GM21390 (cell line): ENCODE measurements around the gene EHMT1.
A peak's percentile ranks its signal among the peaks of the same experiment; 100 is the strongest.

Experiments
- ATAC-seq: cut with Tn5 transposase; IDR thresholded peaks from one replicate; pipeline ENCODE4 v1.9.1; 2021; ENCODE audit not compliant: unreplicated experiment

The EHMT1 gene

GRCh38 chr9:137671721-137672120 lies 52.9 kb downstream of the EHMT1 start:
- no peak for ATAC-seq

GRCh38 chr9:137672907-137673791 lies 54.3 kb downstream of the EHMT1 start:
- peak; percentile 83 for ATAC-seq

- no peak for ATAC-seq
Observed at GRCh38 chr9:137673886-137674285, 55.1 kb downstream of the EHMT1 start.

- no peak for ATAC-seq
Observed at GRCh38 chr9:137674307-137674975, 55.6 kb downstream of the EHMT1 start.

- ATAC-seq: no peak
Observed at GRCh38 chr9:137674976-137675320, 56.1 kb downstream of the EHMT1 start.

- no peak for ATAC-seq
Observed at GRCh38 chr9:137676998-137677397, 58.2 kb downstream of the EHMT1 start.

GRCh38 chr9:137678202-137678601 lies 59.4 kb downstream of the EHMT1 start:
- no peak for ATAC-seq

- ATAC-seq: no peak
Observed at GRCh38 chr9:137679249-137679648, 60.4 kb downstream of the EHMT1 start.

- ATAC-seq: no peak
Observed at GRCh38 chr9:137679695-137680305, 61.0 kb downstream of the EHMT1 start.

- ATAC-seq: no peak
Observed at GRCh38 chr9:137680444-137681358, 61.9 kb downstream of the EHMT1 start.

- no peak for ATAC-seq
Observed at GRCh38 chr9:137682428-137683105, 63.8 kb downstream of the EHMT1 start.

GRCh38 chr9:137683262-137683864 lies 64.6 kb downstream of the EHMT1 start:
- no peak for ATAC-seq

- no peak for ATAC-seq
Observed at GRCh38 chr9:137685035-137685740, 66.4 kb downstream of the EHMT1 start.

GRCh38 chr9:137685741-137686420 lies 67.1 kb downstream of the EHMT1 start:
- no peak for ATAC-seq

- ATAC-seq: no peak
Observed at GRCh38 chr9:137688261-137688660, 69.5 kb downstream of the EHMT1 start.

GRCh38 chr9:137688725-137689124 lies 69.9 kb downstream of the EHMT1 start:
- no peak for ATAC-seq

GRCh38 chr9:137689745-137690529 lies 71.1 kb downstream of the EHMT1 start:
- no peak for ATAC-seq
